CD14-positive monocyte (primary cell): ENCODE measurements around the gene S100A10. TPM values are rescaled to one million over a fixed set of nuclear protein-coding genes. Genes with fewer than 3 reads are reported as not detected.

Experiments
- DNase-seq, 3 donors: peaks; one replicate each; pipeline ENCODE4 v3.0.0-alpha.2; 2011 to 2022
- H2AFZ ChIP-seq: 2 replicates; pipeline ENCODE4 v1.6.0; 2012; ENCODE audit warnings: mild to moderate bottlenecking, low read depth, low read length, inconsistent platforms; ENCODE audit not compliant: insufficient read depth, poor library complexity, severe bottlenecking
- H3K27ac ChIP-seq, 2 donors: 1 replicate in 1 of 2; 2 replicates in 1 of 2; pipeline ENCODE4 v1.5.1; 2012 to 2013; ENCODE audit warnings: low read length in 2 of 2, control low read depth in 1 of 2, inconsistent platforms in 1 of 2, low read depth in 1 of 2, mild to moderate bottlenecking in 1 of 2
- H3K27me3 ChIP-seq, 2 donors: one replicate each; pipeline versions ENCODE4 v1.6.0 to v1.6.1; 2011 to 2013; ENCODE audit warnings: low read length in 2 of 2; ENCODE audit not compliant: control insufficient read depth in 2 of 2, insufficient read depth in 2 of 2
- H3K36me3 ChIP-seq, 2 donors: replicated peaks in 1 of 2; 1 replicate in 1 of 2; 2 replicates in 1 of 2; pipeline versions ENCODE4 v1.5.1 to v1.6.1; 2012 to 2013; ENCODE audit warnings: low read length in 2 of 2, control low read depth in 1 of 2, inconsistent platforms in 1 of 2, mild to moderate bottlenecking in 1 of 2; ENCODE audit not compliant: insufficient read depth in 2 of 2, control insufficient read depth in 1 of 2
- H3K4me1 ChIP-seq, 2 donors: 1 replicate in 1 of 2; 2 replicates in 1 of 2; pipeline versions ENCODE4 v1.5.1 to v1.6.1; 2012 to 2013; ENCODE audit warnings: low read length in 2 of 2, control low read depth in 1 of 2, inconsistent platforms in 1 of 2, mild to moderate bottlenecking in 1 of 2, moderate library complexity in 1 of 2; ENCODE audit not compliant: insufficient read depth in 2 of 2, control insufficient read depth in 1 of 2
- H3K4me2 ChIP-seq: replicated peaks from 2 replicates; pipeline ENCODE3; 2012; ENCODE audit warnings: low read length, moderate library complexity, mild to moderate bottlenecking; ENCODE audit not compliant: poor library complexity, severe bottlenecking; ENCODE audit errors: extremely low read depth
- H3K4me3 ChIP-seq, 3 experiments: fragments of 200-600 bp in 1 of 3; sonication (generic) in 1 of 3; replicated peaks in 1 of 3; 1 replicate in 2 of 3; 2 replicates in 1 of 3; pipeline ENCODE4 v1.5.1; 2011 to 2013; ENCODE audit warnings: low read length in 3 of 3, mild to moderate bottlenecking in 3 of 3, control low read depth in 2 of 3, low read depth in 2 of 3, inconsistent platforms in 1 of 3, moderate library complexity in 1 of 3
- H3K79me2 ChIP-seq: 2 replicates; pipeline ENCODE4 v1.6.0; 2012; ENCODE audit warnings: mild to moderate bottlenecking, control low read depth, inconsistent platforms, low read length, moderate library complexity; ENCODE audit not compliant: insufficient read depth
- H3K9ac ChIP-seq: 2 replicates; pipeline ENCODE4 v1.6.0; 2017; ENCODE audit warnings: low read length, mild to moderate bottlenecking; ENCODE audit not compliant: insufficient read depth, poor library complexity, severe bottlenecking
- H3K9me3 ChIP-seq, 2 donors: replicated peaks in 1 of 2; 1 replicate in 1 of 2; 2 replicates in 1 of 2; pipeline versions ENCODE4 v1.5.1 to v1.6.1; 2012 to 2013; ENCODE audit warnings: low read length in 2 of 2, control low read depth in 1 of 2; ENCODE audit not compliant: control insufficient read depth in 1 of 2, insufficient read depth in 1 of 2
- H4K20me1 ChIP-seq: 2 replicates; pipeline ENCODE4 v1.6.0; 2012; ENCODE audit warnings: mild to moderate bottlenecking, low read length, control low read depth, moderate library complexity; ENCODE audit not compliant: insufficient read depth
- H3K27ac Mint-ChIP-seq, 7 donors: one replicate each; pipeline ENCODE4 v1.8.0; 2020; ENCODE audit warnings: mild to moderate bottlenecking in 7 of 7, mixed read lengths in 7 of 7, moderate library complexity in 6 of 7, inconsistent platforms in 2 of 7
- H3K27me3 Mint-ChIP-seq, 3 donors: one replicate each; pipeline ENCODE4 v1.8.0; 2021 to 2022; ENCODE audit warnings: low read depth in 3 of 3, mild to moderate bottlenecking in 3 of 3, mixed read lengths in 3 of 3, moderate library complexity in 3 of 3, inconsistent platforms in 1 of 3
- H3K36me3 Mint-ChIP-seq, 2 donors: one replicate each; pipeline ENCODE4 v1.8.0; 2020; ENCODE audit warnings: mixed read lengths in 2 of 2, inconsistent platforms in 1 of 2, mild to moderate bottlenecking in 1 of 2
- H3K4me1 Mint-ChIP-seq: one replicate; pipeline ENCODE4 v1.8.0; 2020; ENCODE audit warnings: mild to moderate bottlenecking, mixed read lengths
- H3K4me3 Mint-ChIP-seq, 2 donors: one replicate each; pipeline ENCODE4 v1.8.0; 2020; ENCODE audit warnings: mild to moderate bottlenecking in 2 of 2, mixed read lengths in 2 of 2, moderate library complexity in 1 of 2
- H3K9me3 Mint-ChIP-seq, 7 donors: one replicate each; pipeline ENCODE4 v1.8.0; 2020 to 2022; ENCODE audit warnings: mixed read lengths in 7 of 7, mild to moderate bottlenecking in 6 of 7, moderate library complexity in 6 of 7, inconsistent platforms in 2 of 7
- WGBS: methylation state at CpG from one replicate; pipeline ENCODE4 v1.1.5; 2013; ENCODE audit warnings: missing lambda C conversion rate; ENCODE audit not compliant: insufficient coverage; 5-methylcytosine and 5-hydroxymethylcytosine counted together
- intact Hi-C, 2 donors: fragments of 100-400 bp; cut with micrococcal nuclease; formaldehyde crosslinking; loops; one replicate each; pipeline versions ENCODE4 v1.15.0 to v1.15.1; 2023
- polyA plus RNA-seq, 3 donors: library from polyadenylated mRNA; depleted of rRNA in 1 of 3; unstranded in 2 of 3; stranded (reverse) in 1 of 3; fragments of 300-500 nt in 2 of 3; fragments of >200 nt in 1 of 3; fragmentation: Illumina TruSeq in 2 of 3; gene quantifications; 1 replicate in 2 of 3; 2 replicates in 1 of 3; pipeline ENCODE4 v1.2.3, GENCODE V29; 2012 to 2021
- TF ChIP-seq, protein P1 (sequence below): fragments of 200-600 bp; IDR thresholded peaks from one replicate; pipeline ENCODE4 v1.8.0; 2022; ENCODE audit warnings: antibody characterized with exemption, mild to moderate bottlenecking

S100A10 gene
- polyA plus RNA-seq, 3 donors = 422 to 2,138 (median 2,129) TPM

DNA sequence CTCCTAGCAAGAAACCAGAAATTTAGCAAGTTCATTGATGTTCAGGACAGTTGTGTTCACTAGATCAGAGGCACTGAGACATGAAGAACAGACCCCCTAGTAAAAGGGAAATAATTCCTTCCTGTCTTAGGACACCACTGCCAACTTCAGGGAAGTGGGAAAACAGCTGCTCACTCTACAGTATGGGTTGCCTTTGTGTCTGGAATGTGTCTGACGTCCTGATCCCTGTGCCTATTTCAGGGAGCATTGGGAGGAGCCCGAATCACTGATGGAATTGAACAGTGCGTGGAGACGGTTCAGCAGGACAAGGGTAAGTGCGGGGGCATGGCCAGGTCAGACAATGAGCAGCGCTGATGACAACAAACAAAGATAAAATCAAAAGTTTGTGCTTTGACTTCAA lies 22.1 kb upstream of the S100A10 start:
- TF ChIP-seq, protein P1, sequence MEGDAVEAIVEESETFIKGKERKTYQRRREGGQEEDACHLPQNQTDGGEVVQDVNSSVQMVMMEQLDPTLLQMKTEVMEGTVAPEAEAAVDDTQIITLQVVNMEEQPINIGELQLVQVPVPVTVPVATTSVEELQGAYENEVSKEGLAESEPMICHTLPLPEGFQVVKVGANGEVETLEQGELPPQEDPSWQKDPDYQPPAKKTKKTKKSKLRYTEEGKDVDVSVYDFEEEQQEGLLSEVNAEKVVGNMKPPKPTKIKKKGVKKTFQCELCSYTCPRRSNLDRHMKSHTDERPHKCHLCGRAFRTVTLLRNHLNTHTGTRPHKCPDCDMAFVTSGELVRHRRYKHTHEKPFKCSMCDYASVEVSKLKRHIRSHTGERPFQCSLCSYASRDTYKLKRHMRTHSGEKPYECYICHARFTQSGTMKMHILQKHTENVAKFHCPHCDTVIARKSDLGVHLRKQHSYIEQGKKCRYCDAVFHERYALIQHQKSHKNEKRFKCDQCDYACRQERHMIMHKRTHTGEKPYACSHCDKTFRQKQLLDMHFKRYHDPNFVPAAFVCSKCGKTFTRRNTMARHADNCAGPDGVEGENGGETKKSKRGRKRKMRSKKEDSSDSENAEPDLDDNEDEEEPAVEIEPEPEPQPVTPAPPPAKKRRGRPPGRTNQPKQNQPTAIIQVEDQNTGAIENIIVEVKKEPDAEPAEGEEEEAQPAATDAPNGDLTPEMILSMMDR = no peak
- Histone ChIP-seq H3K27me3 (no peaks in the 10 kb centered on the region), H3K9ac (no peak overlapping the region), H3K9me3 (no peaks in the 10 kb centered on the region), H4K20me1 (no peaks in the 10 kb centered on the region), H2AFZ (no peak overlapping the region), H3K4me2 (no peak overlapping the region), H3K4me3 (no peak overlapping the region), H3K36me3 (no peaks in the 10 kb centered on the region), H3K4me1 (peaks cover 0 to under 1% of the 10 kb centered on the region in 2 donors), H3K79me2 (no peaks in the 10 kb centered on the region), H3K27ac (no peak overlapping the region)
- Mint-ChIP-seq H3K27me3 (peaks cover 2 to 5% (median 3%) of the 10 kb centered on the region in 3 donors), H3K4me3 (no peak overlapping the region), H3K4me1 (peaks cover 8% of the 10 kb centered on the region), H3K9me3 (peaks cover 0 to 4% (median 0%) of the 10 kb centered on the region in 7 donors), H3K36me3 (no peaks in the 10 kb centered on the region), H3K27ac (no peak overlapping the region)
- no peak for DNase-seq
- intact Hi-C loops = no loop called here
- WGBS = 80% methylated on average over 5 of the region's 6 CpGs

DNA sequence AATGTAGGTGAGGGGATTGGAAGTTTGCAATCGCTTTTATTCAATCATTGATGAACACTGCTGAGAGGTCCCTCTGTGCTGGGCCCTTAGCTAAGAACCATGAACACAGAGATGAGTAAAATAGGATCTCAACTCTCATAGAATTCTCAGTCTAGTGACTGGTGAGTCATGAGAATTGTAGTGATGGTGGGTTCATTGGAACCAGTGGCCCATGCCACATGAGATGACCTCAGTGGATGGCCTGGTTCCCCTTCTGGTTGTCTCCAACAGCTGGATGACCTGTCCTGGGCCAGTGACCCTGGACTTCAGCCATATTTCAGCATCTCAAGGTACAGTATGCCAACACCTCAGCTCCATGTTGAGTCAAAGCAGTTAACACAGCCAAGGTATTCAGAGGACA lies 21.3 kb upstream of the S100A10 start:
- WGBS = 100% methylated on average over 1 of the region's 1 CpG
- H3K4me2 ChIP-seq = no peak overlapping the region
- no peak overlapping the region for H2AFZ ChIP-seq
- no peaks in the 10 kb centered on the region for H3K4me1 ChIP-seq
- no peaks in the 10 kb centered on the region for H3K9me3 ChIP-seq
- intact Hi-C loops = no loop called here
- DNase-seq = peak in 1 of 3 donors; percentile 36
- no peak overlapping the region for H3K4me3 ChIP-seq
- H3K4me3 Mint-ChIP-seq = no peak overlapping the region
- H3K4me1 Mint-ChIP-seq = peaks cover 5% of the 10 kb centered on the region
- H3K27me3 ChIP-seq = no peaks in the 10 kb centered on the region
- H3K27me3 Mint-ChIP-seq = peaks cover 0 to 5% (median 1%) of the 10 kb centered on the region in 3 donors
- TF ChIP-seq, protein P1 = no peak
- H3K9ac ChIP-seq = no peak overlapping the region
- no peaks in the 10 kb centered on the region for H4K20me1 ChIP-seq
- H3K27ac Mint-ChIP-seq = peak overlapping the region in 1 of 7 donors; percentile 17
- peaks cover 0 to 4% (median 0%) of the 10 kb centered on the region in 7 donors for H3K9me3 Mint-ChIP-seq
- H3K36me3 ChIP-seq = no peaks in the 10 kb centered on the region
- no peak overlapping the region for H3K27ac ChIP-seq
- no peaks in the 10 kb centered on the region for H3K36me3 Mint-ChIP-seq
- no peaks in the 10 kb centered on the region for H3K79me2 ChIP-seq
